Stimulated activated CD8-positive, alpha-beta memory T cell treated with anti-CD3 and anti-CD28 coated beads, Interleukin-15, amount 100 ng/mL, for 4 hours (primary cell): ENCODE data around the gene NHEJ1.

Experiments
- DNase-seq, 2 donors: peaks; one replicate each; pipeline ENCODE4 v3.0.0-alpha.2; 2020; ENCODE audit warnings: low read depth in 2 of 2

Gene NHEJ1

DNA sequence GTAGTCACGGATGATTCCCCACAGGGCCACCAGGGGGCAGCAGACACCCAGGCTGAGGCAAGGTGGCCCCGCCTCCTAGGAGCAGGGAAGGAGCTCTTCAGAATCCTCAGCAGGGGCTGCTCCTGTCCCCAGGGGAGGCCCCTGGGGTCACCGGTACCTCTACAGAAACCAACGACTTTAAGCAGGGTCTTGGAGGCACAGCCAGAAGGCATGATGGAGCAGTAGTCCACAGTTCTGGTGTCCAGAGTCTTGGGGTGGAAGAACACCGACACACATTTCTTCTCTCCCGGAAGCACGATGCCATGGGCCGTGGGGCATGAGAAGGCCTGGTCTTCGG lies 130.8 kb downstream of the NHEJ1 start:
- DNase-seq: peak; percentile 37 to 49

DNA sequence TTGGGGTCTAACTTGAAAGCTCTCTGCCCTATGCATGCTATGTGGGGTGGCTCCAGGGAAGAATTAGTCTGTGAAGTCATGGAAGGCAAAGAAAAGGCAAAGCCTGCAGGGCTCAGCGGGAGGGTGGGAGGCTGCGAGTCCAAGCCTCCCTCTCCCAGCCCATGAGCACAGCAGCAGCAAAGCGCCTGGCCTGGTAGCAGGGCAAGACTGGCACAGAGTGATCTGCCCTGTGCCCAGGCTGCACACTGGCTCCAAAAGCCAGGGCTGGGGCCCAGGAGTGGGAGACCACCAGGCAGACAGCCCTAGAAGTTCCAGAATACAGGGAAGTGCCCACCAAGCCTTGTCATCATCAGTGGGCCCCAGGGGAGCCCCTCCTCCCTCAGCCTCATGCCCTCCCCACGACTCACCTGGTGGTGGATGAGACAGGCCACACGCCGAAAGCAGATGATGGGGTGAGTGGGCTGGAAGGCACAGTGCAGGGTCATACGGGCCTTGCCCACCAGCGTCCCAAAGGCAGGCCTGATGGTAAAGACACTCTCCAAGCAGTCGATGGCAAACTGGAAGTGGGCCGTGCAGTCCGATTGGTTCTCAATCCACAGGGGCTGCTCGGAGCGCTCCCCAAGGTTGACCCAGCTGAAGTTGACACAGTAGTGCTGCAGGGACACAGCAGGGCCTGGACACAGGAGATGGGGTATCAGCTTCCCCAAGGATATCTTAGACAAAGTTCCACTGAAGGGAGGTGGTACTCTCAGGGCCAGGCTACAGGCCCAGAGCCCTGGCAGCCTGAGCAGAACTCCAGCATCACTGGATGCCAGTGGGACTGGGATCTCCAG lies 131.4 kb downstream of the NHEJ1 start:
- no peak for DNase-seq

DNA sequence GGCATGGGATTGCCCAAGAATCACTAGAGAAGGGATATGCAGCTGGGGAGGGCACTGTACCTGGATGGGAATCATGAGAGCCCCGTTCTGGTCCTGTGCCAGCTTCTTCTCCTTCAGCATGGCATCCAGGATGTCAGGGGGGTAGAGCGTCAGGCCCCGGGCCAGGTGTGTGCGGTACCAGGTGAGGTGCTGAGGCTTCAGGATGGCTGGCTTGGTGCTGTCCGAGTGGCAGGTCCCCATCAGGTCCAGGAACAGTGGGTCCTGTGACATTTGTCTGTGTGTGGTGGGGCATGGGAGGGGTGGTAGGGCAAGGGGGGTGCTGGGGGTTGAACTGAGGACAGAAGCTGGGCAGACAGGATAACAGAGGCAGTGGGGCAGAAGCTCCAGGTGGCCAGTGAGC lies 132.5 kb downstream of the NHEJ1 start:
- no peak for DNase-seq

DNA sequence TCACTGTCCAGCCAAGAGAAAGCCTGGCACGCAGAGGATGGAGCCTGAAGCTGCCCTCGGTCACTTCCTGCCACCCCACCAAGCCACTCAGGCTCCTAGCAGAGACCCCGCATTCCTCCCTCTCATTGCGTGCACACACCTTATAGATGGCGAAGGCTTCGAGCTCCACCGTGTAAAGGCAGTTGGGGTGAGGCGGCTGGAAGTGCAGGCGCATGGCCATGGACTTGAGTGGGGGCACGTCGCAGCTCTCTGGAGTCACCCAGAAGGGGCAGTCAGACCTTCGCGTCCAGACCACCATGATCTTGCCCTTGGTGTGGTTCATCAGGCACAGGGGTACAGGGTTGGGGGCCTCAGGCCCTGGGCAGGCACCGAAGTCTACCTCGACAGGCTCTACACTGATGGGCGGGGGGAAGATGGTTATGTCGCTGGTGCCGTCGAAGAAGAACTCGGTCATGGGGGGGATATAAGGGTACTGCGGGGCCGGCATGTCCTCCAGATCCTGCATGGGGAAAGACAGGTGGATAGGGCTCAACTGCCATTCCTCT lies 133.0 kb downstream of the NHEJ1 start:
- DNase-seq: no peak

DNA sequence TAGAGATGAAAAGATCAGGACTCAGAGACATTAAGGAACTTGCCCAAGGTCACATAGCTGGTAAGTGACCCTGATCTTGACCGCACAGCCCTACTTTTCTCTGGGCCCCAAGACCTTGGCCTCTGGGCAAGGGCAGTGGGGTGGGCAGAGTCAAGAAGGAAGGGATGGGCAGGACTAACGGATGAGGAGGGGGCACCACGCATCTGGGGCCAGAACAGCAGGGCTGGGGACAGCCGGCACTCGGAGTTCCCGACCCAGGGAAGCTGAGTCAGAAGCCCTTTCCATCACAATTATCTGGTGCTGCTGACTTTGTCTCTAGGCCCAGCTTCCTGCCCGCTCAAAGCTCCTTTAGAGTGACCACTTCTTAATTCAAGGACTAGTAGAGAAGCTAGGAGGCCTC lies 133.7 kb downstream of the NHEJ1 start:
- DNase-seq: no peak

DNA sequence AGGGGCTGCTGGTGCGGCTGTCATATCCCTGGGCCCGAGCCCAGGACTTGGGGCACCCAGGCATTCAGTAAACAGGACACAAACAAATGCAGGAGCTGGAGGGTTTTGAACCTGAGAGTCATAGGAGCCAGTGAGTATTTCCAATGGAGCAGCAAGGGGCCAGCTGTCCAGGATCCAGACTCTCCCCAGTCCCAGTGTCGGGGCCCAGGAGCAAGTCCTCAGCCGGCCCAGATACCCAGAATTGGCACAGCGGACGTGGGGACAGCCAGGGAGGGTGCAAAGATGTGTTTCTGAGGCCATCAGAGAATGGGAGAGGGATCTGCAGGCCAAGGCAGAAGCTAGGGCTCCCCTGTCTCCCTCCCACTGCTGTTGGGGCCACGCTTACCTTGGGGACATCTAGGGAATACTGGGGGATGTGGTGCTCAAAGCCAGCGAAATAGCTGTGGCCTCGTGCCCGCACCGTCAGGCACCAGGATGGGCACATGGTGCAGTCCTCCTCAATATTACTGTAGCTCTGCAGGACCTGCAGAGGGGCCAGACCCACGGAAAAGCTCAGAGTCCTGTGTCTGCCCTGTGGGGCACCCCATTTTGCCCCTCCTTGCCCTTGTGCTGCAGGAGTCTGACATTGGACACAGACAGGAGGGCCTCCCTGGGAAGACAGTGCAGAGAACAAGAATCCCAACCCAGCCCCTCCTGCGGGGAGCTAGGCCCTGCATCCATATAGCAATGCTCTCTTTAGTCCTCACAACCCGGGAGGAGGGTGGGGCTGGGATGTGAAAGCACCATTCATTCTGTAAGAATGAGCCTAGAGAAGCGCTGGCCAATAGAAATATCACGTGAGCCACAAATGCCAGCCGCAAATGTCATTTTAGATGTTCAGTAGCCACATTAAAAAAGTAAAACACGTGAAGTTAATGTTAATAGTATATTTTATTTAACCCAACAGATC lies 134.7 kb downstream of the NHEJ1 start:
- no peak for DNase-seq
